KMS-11 (cell line): ENCODE data around the gene MYDGF.

Experiments used
- H2AFZ ChIP-seq: fragments of 200-600 bp; sonication (generic); 2 replicates; pipeline ENCODE4 v1.6.1; 2016; ENCODE audit warnings: antibody characterized with exemption, mixed run types, low read depth
- H3K27ac ChIP-seq: fragments of 200-600 bp; sonication (generic); 2 replicates; pipeline ENCODE4 v1.6.1; 2016; ENCODE audit warnings: mild to moderate bottlenecking, mixed run types
- H3K27me3 ChIP-seq: fragments of 200-600 bp; sonication (generic); 2 replicates; pipeline ENCODE4 v1.6.1; 2017; ENCODE audit warnings: mild to moderate bottlenecking, low read depth, mixed run types, moderate library complexity; ENCODE audit not compliant: insufficient read depth
- H3K36me3 ChIP-seq: fragments of 200-600 bp; sonication (generic); 2 replicates; pipeline ENCODE4 v1.6.1; 2017; ENCODE audit warnings: mild to moderate bottlenecking, mixed run types; ENCODE audit not compliant: insufficient read depth
- H3K4me1 ChIP-seq: fragments of 200-600 bp; sonication (generic); 2 replicates; pipeline ENCODE4 v1.6.1; 2016; ENCODE audit warnings: mild to moderate bottlenecking, low read depth, mixed run types; ENCODE audit not compliant: poor library complexity, severe bottlenecking
- H3K4me2 ChIP-seq: fragments of 200-600 bp; sonication (generic); 2 replicates; pipeline ENCODE4 v1.7.0; 2016; ENCODE audit warnings: mild to moderate bottlenecking, mixed run types
- H3K4me3 ChIP-seq: fragments of 200-600 bp; sonication (generic); IDR thresholded peaks from 2 replicates; pipeline ENCODE4 v1.6.1; 2017; ENCODE audit warnings: low read depth, low read length, mixed read lengths; ENCODE audit not compliant: insufficient read depth
- H3K79me2 ChIP-seq: fragments of 200-600 bp; sonication (generic); 2 replicates; pipeline ENCODE4 v1.6.1; 2016; ENCODE audit warnings: low read depth, mixed run types; ENCODE audit not compliant: insufficient read depth
- H3K9ac ChIP-seq: fragments of 200-600 bp; sonication (generic); 2 replicates; pipeline ENCODE4 v1.6.1; 2016; ENCODE audit warnings: mild to moderate bottlenecking, mixed run types
- H4K20me1 ChIP-seq: fragments of 200-600 bp; sonication (generic); 2 replicates; pipeline ENCODE4 v1.6.1; 2016; ENCODE audit warnings: mild to moderate bottlenecking, mixed run types; ENCODE audit not compliant: insufficient read depth
- CTCF ChIP-seq: fragments of 200-600 bp; sonication (generic); conservative IDR thresholded peaks from 2 replicates; pipeline ENCODE4 v1.6.1; 2017; ENCODE audit warnings: low read depth, mild to moderate bottlenecking, antibody characterized with exemption, low read length, moderate library complexity, mixed read lengths

MYDGF gene

GRCh38 chr19:4671185-4671851 lies 1.2 kb upstream of the MYDGF start:
- H3K4me2 ChIP-seq = no peak overlapping the region

GRCh38 chr19:4664642-4665041 lies 5.5 kb downstream of the MYDGF start:
- Histone ChIP-seq H3K4me2 (no peak overlapping the region), H3K79me2 (peaks cover 15% of the 10 kb centered on the region), H3K27me3 (no peaks in the 10 kb centered on the region), H3K27ac (no peak overlapping the region), H3K4me3 (no peak overlapping the region), H3K9ac (no peak overlapping the region), H3K4me1 (peaks cover 15% of the 10 kb centered on the region), H3K36me3 (no peaks in the 10 kb centered on the region; the same call in 1 of the 2 replicates), H2AFZ (no peak overlapping the region), H4K20me1 (no peaks in the 10 kb centered on the region; the same call in 1 of the 2 replicates)
- TF ChIP-seq CTCF = no peak

More at GRCh38 chr19:4671185-4671851, 1.2 kb upstream of the MYDGF start:
- no peaks in the 10 kb centered on the region for H3K36me3 ChIP-seq
- no peaks in the 10 kb centered on the region for H4K20me1 ChIP-seq
- H3K9ac ChIP-seq = no peak overlapping the region
- H3K27me3 ChIP-seq = no peaks in the 10 kb centered on the region
- H3K4me3 ChIP-seq = no peak overlapping the region
- TF ChIP-seq CTCF = no peak
- H3K79me2 ChIP-seq = peaks cover 15% of the 10 kb centered on the region
- H2AFZ ChIP-seq = no peak overlapping the region
- H3K27ac ChIP-seq = no peak overlapping the region
- H3K4me1 ChIP-seq = peaks cover 10% of the 10 kb centered on the region

- Histone ChIP-seq H3K4me3 (no peak overlapping the region), H3K27ac (no peak overlapping the region), H3K4me1 (peaks cover 5% of the 10 kb centered on the region), H3K79me2 (no peaks in the 10 kb centered on the region; the same call in 1 of the 2 replicates), H3K36me3 (no peaks in the 10 kb centered on the region; the same call in 1 of the 2 replicates), H3K9ac (no peak overlapping the region), H4K20me1 (no peaks in the 10 kb centered on the region; the same call in 1 of the 2 replicates), H3K27me3 (no peaks in the 10 kb centered on the region), H3K4me2 (no peak overlapping the region), H2AFZ (no peak overlapping the region)
- TF ChIP-seq CTCF = no peak
Observed at GRCh38 chr19:4662812-4663211, 7.3 kb downstream of the MYDGF start.

- Histone ChIP-seq H3K9ac (no peak overlapping the region), H3K27ac (no peak overlapping the region), H3K4me1 (peaks cover 5% of the 10 kb centered on the region), H3K36me3 (no peaks in the 10 kb centered on the region; the same call in 1 of the 2 replicates), H4K20me1 (no peaks in the 10 kb centered on the region; the same call in 1 of the 2 replicates), H3K4me2 (no peak overlapping the region), H2AFZ (no peak overlapping the region), H3K27me3 (no peaks in the 10 kb centered on the region), H3K79me2 (no peaks in the 10 kb centered on the region), H3K4me3 (no peak overlapping the region)
- no peak for TF ChIP-seq CTCF
Observed at GRCh38 chr19:4662020-4662695, 8.0 kb downstream of the MYDGF start.
